T-helper 1 cell treated with Interleukin-12 subunit alpha and Interleukin-12 subunit beta and Interleukin-4 antibody, amounts not matched to agents 30 μg/mL and 1 μg/mL, for 36 hours (primary cell): ENCODE measurements around the gene TBXAS1.
"Not testable (repeated sequence)": the region's sequence is repeated elsewhere in the genome, so short reads cannot be mapped to it uniquely, and the experiment has no call there.

Experiments used
- H3K27ac Mint-ChIP-seq: one replicate; pipeline ENCODE4 v1.8.0; 2021; ENCODE audit warnings: mild to moderate bottlenecking, mixed read lengths
- H3K27me3 Mint-ChIP-seq: one replicate; pipeline ENCODE4 v1.8.0; 2021; ENCODE audit warnings: low read depth, mixed read lengths
- H3K36me3 Mint-ChIP-seq: one replicate; pipeline ENCODE4 v1.8.0; 2021; ENCODE audit warnings: low read depth, mixed read lengths
- H3K4me1 Mint-ChIP-seq: one replicate; pipeline ENCODE4 v1.8.0; 2021; ENCODE audit warnings: low read depth, mixed read lengths
- H3K4me3 Mint-ChIP-seq: one replicate; pipeline ENCODE4 v1.8.0; 2021; ENCODE audit warnings: mild to moderate bottlenecking, moderate library complexity, mixed read lengths
- H3K9me3 Mint-ChIP-seq: one replicate; pipeline ENCODE4 v1.8.0; 2021; ENCODE audit warnings: mixed read lengths

The TBXAS1 gene

GRCh38 chr7:139838276-139838675 is 9.2 kb downstream of the TBXAS1 start:
- H3K4me1 Mint-ChIP-seq = peaks cover 8% of the 10 kb centered on the region
- H3K27me3 Mint-ChIP-seq = peaks cover 11% of the 10 kb centered on the region
- no peak overlapping the region for H3K4me3 Mint-ChIP-seq
- peaks cover 37% of the 10 kb centered on the region for H3K9me3 Mint-ChIP-seq
- peaks cover 5% of the 10 kb centered on the region for H3K36me3 Mint-ChIP-seq
- H3K27ac Mint-ChIP-seq = no peak overlapping the region

- Mint-ChIP-seq H3K4me3 (no peak overlapping the region), H3K4me1 (peaks cover 8% of the 10 kb centered on the region), H3K27ac (no peak overlapping the region), H3K9me3 (peaks cover 33% of the 10 kb centered on the region), H3K36me3 (peaks cover 5% of the 10 kb centered on the region), H3K27me3 (peaks cover 11% of the 10 kb centered on the region)
Measured at GRCh38 chr7:139838876-139839275, 9.8 kb downstream of the TBXAS1 start.

GRCh38 chr7:139840776-139841175 is 11.7 kb downstream of the TBXAS1 start:
- peaks cover 15% of the 10 kb centered on the region for H3K27me3 Mint-ChIP-seq
- no peak overlapping the region for H3K27ac Mint-ChIP-seq
- no peak overlapping the region for H3K4me3 Mint-ChIP-seq
- H3K9me3 Mint-ChIP-seq = peaks cover 16% of the 10 kb centered on the region
- peaks cover 6% of the 10 kb centered on the region for H3K4me1 Mint-ChIP-seq
- H3K36me3 Mint-ChIP-seq = peaks cover 2% of the 10 kb centered on the region

GRCh38 chr7:139842401-139843210 is 13.5 kb downstream of the TBXAS1 start:
- Mint-ChIP-seq H3K27ac (no peak overlapping the region), H3K9me3 (peaks cover under 1% of the 10 kb centered on the region), H3K4me1 (peaks cover 5% of the 10 kb centered on the region), H3K36me3 (peaks cover under 1% of the 10 kb centered on the region), H3K4me3 (no peak overlapping the region), H3K27me3 (peaks cover 19% of the 10 kb centered on the region)

- H3K36me3 Mint-ChIP-seq, H3K9me3 Mint-ChIP-seq, H3K4me3 Mint-ChIP-seq, H3K27ac Mint-ChIP-seq, H3K4me1 Mint-ChIP-seq: not testable (repeated sequence)
- peaks cover 18% of the 10 kb centered on the region for H3K27me3 Mint-ChIP-seq
Measured at GRCh38 chr7:139843211-139843537, 14.1 kb downstream of the TBXAS1 start.

- Mint-ChIP-seq H3K4me3 (no peak overlapping the region), H3K36me3 (peaks cover 1% of the 10 kb centered on the region), H3K27ac (no peak overlapping the region), H3K27me3 (peaks cover 18% of the 10 kb centered on the region), H3K4me1 (peaks cover 5% of the 10 kb centered on the region), H3K9me3 (peaks cover 12% of the 10 kb centered on the region)
Measured at GRCh38 chr7:139844779-139845442, 15.8 kb downstream of the TBXAS1 start.

GRCh38 chr7:139845443-139845805 is 16.4 kb downstream of the TBXAS1 start:
- Mint-ChIP-seq H3K36me3 (peaks cover 1% of the 10 kb centered on the region), H3K9me3 (peaks cover 12% of the 10 kb centered on the region), H3K4me3 (no peak overlapping the region), H3K27ac (no peak overlapping the region), H3K4me1 (peaks cover 5% of the 10 kb centered on the region), H3K27me3 (peaks cover 18% of the 10 kb centered on the region)

GRCh38 chr7:139846297-139846696 is 17.2 kb downstream of the TBXAS1 start:
- Mint-ChIP-seq H3K27ac (no peak overlapping the region), H3K4me1 (peaks cover 5% of the 10 kb centered on the region), H3K9me3 (peaks cover 12% of the 10 kb centered on the region), H3K4me3 (no peak overlapping the region), H3K27me3 (peaks cover 18% of the 10 kb centered on the region), H3K36me3 (peaks cover 1% of the 10 kb centered on the region)

GRCh38 chr7:139848274-139848673 is 19.2 kb downstream of the TBXAS1 start:
- no peak overlapping the region for H3K27ac Mint-ChIP-seq
- no peak overlapping the region for H3K4me3 Mint-ChIP-seq
- peaks cover 12% of the 10 kb centered on the region for H3K9me3 Mint-ChIP-seq
- peaks cover 1% of the 10 kb centered on the region for H3K36me3 Mint-ChIP-seq
- H3K4me1 Mint-ChIP-seq = no peaks in the 10 kb centered on the region
- peaks cover 18% of the 10 kb centered on the region for H3K27me3 Mint-ChIP-seq

GRCh38 chr7:139850906-139851305 is 21.8 kb downstream of the TBXAS1 start:
- Mint-ChIP-seq H3K4me3 (no peak overlapping the region), H3K27ac (no peak overlapping the region), H3K27me3 (peaks cover 9% of the 10 kb centered on the region), H3K4me1 (peaks cover 10% of the 10 kb centered on the region), H3K9me3 (peaks cover 12% of the 10 kb centered on the region), H3K36me3 (peaks cover 1% of the 10 kb centered on the region)

- peaks cover 5% of the 10 kb centered on the region for H3K27me3 Mint-ChIP-seq
- H3K9me3 Mint-ChIP-seq = peaks cover 12% of the 10 kb centered on the region
- H3K36me3 Mint-ChIP-seq = peaks cover 1% of the 10 kb centered on the region
- H3K4me3 Mint-ChIP-seq = no peak overlapping the region
- peaks cover 13% of the 10 kb centered on the region for H3K4me1 Mint-ChIP-seq
- H3K27ac Mint-ChIP-seq = no peak overlapping the region
Measured at GRCh38 chr7:139851770-139852481, 22.9 kb downstream of the TBXAS1 start.

GRCh38 chr7:139852482-139852845 is 23.4 kb downstream of the TBXAS1 start:
- no peak overlapping the region for H3K4me3 Mint-ChIP-seq
- H3K9me3 Mint-ChIP-seq = peaks cover 12% of the 10 kb centered on the region
- peaks cover 1% of the 10 kb centered on the region for H3K36me3 Mint-ChIP-seq
- H3K27ac Mint-ChIP-seq = no peak overlapping the region
- H3K4me1 Mint-ChIP-seq = peaks cover 16% of the 10 kb centered on the region
- peaks cover 5% of the 10 kb centered on the region for H3K27me3 Mint-ChIP-seq

- Mint-ChIP-seq H3K27ac (no peak overlapping the region), H3K4me3 (no peak overlapping the region)
Measured at GRCh38 chr7:139853506-139854123, 24.6 kb downstream of the TBXAS1 start.

GRCh38 chr7:139854124-139854511 is 25.1 kb downstream of the TBXAS1 start:
- peaks cover 16% of the 10 kb centered on the region for H3K4me1 Mint-ChIP-seq
- H3K27me3 Mint-ChIP-seq = peaks cover 4% of the 10 kb centered on the region
- no peak overlapping the region for H3K4me3 Mint-ChIP-seq
- H3K9me3 Mint-ChIP-seq = peaks cover 3% of the 10 kb centered on the region
- no peak overlapping the region for H3K27ac Mint-ChIP-seq
- peaks cover 1% of the 10 kb centered on the region for H3K36me3 Mint-ChIP-seq

More at GRCh38 chr7:139853506-139854123, 24.6 kb downstream of the TBXAS1 start:
- H3K9me3 Mint-ChIP-seq = peaks cover 8% of the 10 kb centered on the region
- peaks cover 5% of the 10 kb centered on the region for H3K27me3 Mint-ChIP-seq
- peaks cover 1% of the 10 kb centered on the region for H3K36me3 Mint-ChIP-seq
- H3K4me1 Mint-ChIP-seq = peaks cover 16% of the 10 kb centered on the region
